SU-DHL-6 (cell line): Measurements from ENCODE around the gene C17orf114.

Experiments
- H2AFZ ChIP-seq: fragments of 200-600 bp; sonication (generic); 2 replicates; pipeline ENCODE4 v1.6.1; 2014; ENCODE audit warnings: low read depth, mild to moderate bottlenecking, moderate library complexity, mixed read lengths, antibody characterized with exemption, low read length; ENCODE audit not compliant: severe bottlenecking
- H3F3A ChIP-seq: fragments of 200-600 bp; shearing (Covaris generic); 2 replicates; pipeline ENCODE4 v1.6.0; 2016; ENCODE audit warnings: antibody characterized with exemption, mild to moderate bottlenecking; ENCODE audit not compliant: insufficient read depth
- H3K27ac ChIP-seq: fragments of 200-600 bp; sonication (generic); 2 replicates; pipeline ENCODE4 v1.5.1; 2016; ENCODE audit warnings: low read depth, mild to moderate bottlenecking, low read length, moderate library complexity, mixed read lengths
- H3K27me3 ChIP-seq: fragments of 200-600 bp; sonication (generic), shearing (Covaris generic); 2 replicates; pipeline ENCODE4 v1.6.0; 2014; ENCODE audit warnings: mild to moderate bottlenecking, low read length
- H3K36me3 ChIP-seq: fragments of 200-600 bp; sonication (generic); 2 replicates; pipeline ENCODE4 v1.6.1; 2014; ENCODE audit warnings: mild to moderate bottlenecking, low read length, mixed read lengths
- H3K4me2 ChIP-seq: fragments of 300-600, 200-600 bp; shearing (Covaris generic), sonication (generic); 2 replicates; pipeline ENCODE4 v1.6.0; 2014; ENCODE audit warnings: low read length, low read depth, mild to moderate bottlenecking; ENCODE audit not compliant: poor library complexity, severe bottlenecking
- H3K4me3 ChIP-seq: fragments of 200-600 bp; sonication (generic); 2 replicates; pipeline ENCODE4 v1.5.1; 2014; ENCODE audit warnings: antibody characterized with exemption, low read length, mild to moderate bottlenecking, mixed read lengths; ENCODE audit not compliant: insufficient read depth, poor library complexity, severe bottlenecking
- H3K79me2 ChIP-seq: fragments of 200-600 bp; sonication (generic); 2 replicates; pipeline ENCODE4 v1.6.1; 2014; ENCODE audit warnings: mild to moderate bottlenecking, low read length, moderate library complexity; ENCODE audit not compliant: insufficient read depth
- H3K9ac ChIP-seq: fragments of 200-600 bp; sonication (generic); 2 replicates; pipeline ENCODE4 v1.7.0; 2014; ENCODE audit warnings: mild to moderate bottlenecking, low read length
- H3K9me2 ChIP-seq: fragments of 200-600 bp; sonication (generic); replicated peaks from 2 replicates; pipeline ENCODE4 v1.6.1; 2014; ENCODE audit warnings: low read length; ENCODE audit not compliant: insufficient read depth
- H3K9me3 ChIP-seq: fragments of 200-600 bp; sonication (generic); 2 replicates; pipeline ENCODE4 v1.6.1; 2014; ENCODE audit warnings: low read length, mixed read lengths; ENCODE audit not compliant: insufficient read depth
- H4K20me1 ChIP-seq: fragments of 200-600 bp; sonication (generic); 2 replicates; pipeline ENCODE4 v1.6.1; 2014; ENCODE audit warnings: low read depth, mild to moderate bottlenecking, antibody characterized with exemption, low read length, moderate library complexity, mixed read lengths
- EZH2phosphoT487 ChIP-seq: fragments of 200-600 bp; sonication (generic), shearing (Covaris generic); conservative IDR thresholded peaks from 2 replicates; pipeline ENCODE4 v1.6.1; 2018; ENCODE audit warnings: mild to moderate bottlenecking, antibody characterized with exemption, low read length, moderate library complexity, mixed read lengths
- TF ChIP-seq, protein P1 (sequence below): fragments of 200-600 bp; sonication (generic); IDR thresholded peaks from one replicate; pipeline ENCODE4 v1.5.1; 2017; ENCODE audit warnings: antibody characterized with exemption, mild to moderate bottlenecking, low read length, moderate library complexity; ENCODE audit not compliant: insufficient read depth, poor library complexity, severe bottlenecking

C17orf114 gene

DNA sequence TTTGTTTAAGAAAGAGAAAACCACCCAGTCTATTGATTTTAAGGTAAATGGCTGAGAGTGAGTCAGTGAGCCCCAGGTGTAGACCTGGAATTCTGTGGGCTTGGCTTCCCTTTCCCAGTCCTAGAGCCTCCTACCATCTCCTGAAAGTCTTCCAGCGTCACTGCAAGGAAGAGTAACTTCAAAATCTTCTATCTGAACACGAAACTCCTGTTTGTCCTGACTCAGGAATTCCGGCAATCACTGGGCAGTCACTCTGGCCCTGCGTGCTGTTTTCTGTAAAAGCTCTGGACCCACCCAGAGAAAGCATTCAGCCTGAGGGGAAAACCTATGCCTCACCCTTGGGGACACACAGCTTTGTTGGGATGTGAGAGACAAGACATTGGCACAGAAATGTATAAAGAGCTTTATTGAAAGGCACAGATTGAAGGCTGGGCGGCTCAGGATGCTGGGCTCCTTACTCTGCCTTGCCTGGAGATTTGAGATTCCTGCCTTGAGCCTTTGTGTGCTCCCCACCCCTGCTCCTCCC, 46.9 kb upstream of the C17orf114 start:
- Histone ChIP-seq H4K20me1 (no peaks in the 10 kb centered on the region; the same call in 1 of the 2 replicates), H3K4me2 (no peak overlapping the region), H2AFZ (no peak overlapping the region), H3K9me3 (no peaks in the 10 kb centered on the region), H3F3A (no peaks in the 10 kb centered on the region), H3K9ac (no peak overlapping the region), H3K9me2 (no peaks in the 10 kb centered on the region), H3K36me3 (no peaks in the 10 kb centered on the region), H3K4me3 (no peak overlapping the region), H3K79me2 (peaks cover 25% of the 10 kb centered on the region), H3K27me3 (no peaks in the 10 kb centered on the region), H3K27ac (no peak overlapping the region)
- TF ChIP-seq, protein P1, sequence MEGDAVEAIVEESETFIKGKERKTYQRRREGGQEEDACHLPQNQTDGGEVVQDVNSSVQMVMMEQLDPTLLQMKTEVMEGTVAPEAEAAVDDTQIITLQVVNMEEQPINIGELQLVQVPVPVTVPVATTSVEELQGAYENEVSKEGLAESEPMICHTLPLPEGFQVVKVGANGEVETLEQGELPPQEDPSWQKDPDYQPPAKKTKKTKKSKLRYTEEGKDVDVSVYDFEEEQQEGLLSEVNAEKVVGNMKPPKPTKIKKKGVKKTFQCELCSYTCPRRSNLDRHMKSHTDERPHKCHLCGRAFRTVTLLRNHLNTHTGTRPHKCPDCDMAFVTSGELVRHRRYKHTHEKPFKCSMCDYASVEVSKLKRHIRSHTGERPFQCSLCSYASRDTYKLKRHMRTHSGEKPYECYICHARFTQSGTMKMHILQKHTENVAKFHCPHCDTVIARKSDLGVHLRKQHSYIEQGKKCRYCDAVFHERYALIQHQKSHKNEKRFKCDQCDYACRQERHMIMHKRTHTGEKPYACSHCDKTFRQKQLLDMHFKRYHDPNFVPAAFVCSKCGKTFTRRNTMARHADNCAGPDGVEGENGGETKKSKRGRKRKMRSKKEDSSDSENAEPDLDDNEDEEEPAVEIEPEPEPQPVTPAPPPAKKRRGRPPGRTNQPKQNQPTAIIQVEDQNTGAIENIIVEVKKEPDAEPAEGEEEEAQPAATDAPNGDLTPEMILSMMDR: no peak
- no peak for TF ChIP-seq EZH2phosphoT487

DNA sequence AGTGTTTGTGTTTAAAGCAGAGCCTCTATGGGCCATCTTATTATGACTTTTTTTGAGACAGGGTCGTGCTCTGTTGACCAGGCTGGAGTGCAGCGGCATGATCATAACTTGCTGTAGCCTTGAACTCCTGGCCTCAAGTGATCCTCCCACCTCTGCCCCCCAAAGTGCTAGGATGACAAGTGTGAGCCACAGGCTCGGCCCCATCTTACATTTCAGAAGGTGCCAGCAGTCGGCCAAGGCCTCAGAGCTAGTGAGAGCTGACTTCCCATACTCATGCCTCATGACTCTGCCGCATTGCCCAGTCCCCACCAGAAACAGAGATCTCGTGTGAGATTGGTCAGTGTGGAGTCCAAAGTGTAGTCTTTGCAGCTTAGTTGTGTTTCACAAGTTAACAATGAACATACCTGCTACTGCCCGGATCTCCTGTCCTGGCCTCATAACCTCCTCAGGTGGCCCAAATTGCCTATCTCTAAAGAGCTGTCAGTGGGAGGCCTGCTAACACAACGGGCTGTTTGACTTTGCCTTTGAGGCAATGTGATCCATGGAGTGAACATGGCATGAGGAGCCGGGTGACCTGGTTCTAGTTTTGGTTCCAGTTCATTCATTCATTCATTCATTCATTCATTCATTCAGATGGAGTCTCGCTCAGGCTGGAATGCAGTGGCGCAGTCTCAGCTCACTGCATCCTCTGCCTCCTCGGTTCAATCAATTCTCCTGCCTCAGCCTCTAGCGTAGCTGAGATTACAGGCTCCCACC, 44.7 kb upstream of the C17orf114 start:
- TF ChIP-seq, protein P1: no peak
- TF ChIP-seq EZH2phosphoT487: no peak
- no peak overlapping the region for H3K9ac ChIP-seq
- no peaks in the 10 kb centered on the region; the same call in 1 of the 2 replicates for H4K20me1 ChIP-seq
- H3K9me3 ChIP-seq: no peaks in the 10 kb centered on the region
- H2AFZ ChIP-seq: no peak overlapping the region
- H3F3A ChIP-seq: no peaks in the 10 kb centered on the region
- H3K27me3 ChIP-seq: no peaks in the 10 kb centered on the region
- H3K27ac ChIP-seq: no peak overlapping the region
- no peaks in the 10 kb centered on the region for H3K9me2 ChIP-seq
- no peaks in the 10 kb centered on the region for H3K36me3 ChIP-seq
- H3K4me2 ChIP-seq: no peak overlapping the region
- no peak overlapping the region for H3K4me3 ChIP-seq
- peaks cover 38% of the 10 kb centered on the region for H3K79me2 ChIP-seq

DNA sequence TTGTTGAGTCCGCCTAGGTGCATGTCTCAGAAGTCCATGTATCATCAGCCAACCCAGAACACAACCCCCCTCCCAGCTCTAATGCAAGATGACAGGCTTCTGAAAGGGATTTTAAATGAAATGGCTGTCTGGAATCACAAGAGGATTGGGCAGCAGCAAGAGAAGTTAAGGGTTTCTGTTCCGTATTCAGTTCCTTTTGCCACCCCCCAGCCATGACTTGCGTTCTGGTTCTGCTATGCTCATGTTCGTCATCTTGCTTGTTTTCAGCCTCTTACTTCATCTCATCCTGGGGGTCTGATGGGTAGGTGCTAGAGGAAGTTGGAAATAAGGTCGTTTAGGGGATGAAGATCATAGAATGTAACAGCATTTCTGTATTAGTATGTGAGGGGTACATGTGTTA, 43.0 kb upstream of the C17orf114 start:
- no peak for TF ChIP-seq EZH2phosphoT487
- TF ChIP-seq, protein P1: no peak
- H3K4me3 ChIP-seq: no peak overlapping the region
- no peaks in the 10 kb centered on the region for H3K9me3 ChIP-seq
- H3K9ac ChIP-seq: no peak overlapping the region
- no peak overlapping the region for H3K27ac ChIP-seq
- H3F3A ChIP-seq: no peaks in the 10 kb centered on the region
- H3K79me2 ChIP-seq: peaks cover 52% of the 10 kb centered on the region
- no peaks in the 10 kb centered on the region for H3K9me2 ChIP-seq
- no peak overlapping the region for H2AFZ ChIP-seq
- H3K36me3 ChIP-seq: no peaks in the 10 kb centered on the region
- H3K4me2 ChIP-seq: no peak overlapping the region
- peaks cover 2% of the 10 kb centered on the region; the same call in 1 of the 2 replicates for H4K20me1 ChIP-seq
- no peaks in the 10 kb centered on the region for H3K27me3 ChIP-seq
